ENCODE data around the gene IMMP2L.

GRCh38 chr7:111147708-111148533 is 414.4 kb downstream of the IMMP2L start:
- TF ChIP-seq TEAD4 (IDR thresholded peaks at IDR 0.05; ENCODE audit: borderline replicate concordance, insufficient read depth) (no peak), GABPA (IDR thresholded peaks at IDR 0.05; ENCODE audit: low read depth) (no peak), REST (IDR thresholded peaks at IDR 0.05; ENCODE audit: low read depth, low read length) (no peak), SMC3 (IDR thresholded peaks at IDR 0.05; ENCODE audit: low read depth, low read length) (no peak)

Measured in SK-N-SH (cell line).